Glomerular endothelial cell (primary cell): ENCODE results near the gene USB1. TPM values are rescaled to one million over a fixed set of nuclear protein-coding genes. Genes with fewer than 3 reads are reported as not detected.

Experiments
- DNase-seq: peaks from one replicate; pipeline ENCODE4 v3.0.0-alpha.2; 2011; ENCODE audit warnings: low read depth, low spot score; ENCODE audit errors: extremely low read depth
- total RNA-seq: library from RNA; depleted of rRNA; stranded (reverse); fragments of >200 nt; gene quantifications from 2 replicates; pipeline ENCODE4 v1.2.3, GENCODE V29; 2015

The USB1 gene
- total RNA-seq, 1 donor from 2014 or later = 85.7 TPM

DNA sequence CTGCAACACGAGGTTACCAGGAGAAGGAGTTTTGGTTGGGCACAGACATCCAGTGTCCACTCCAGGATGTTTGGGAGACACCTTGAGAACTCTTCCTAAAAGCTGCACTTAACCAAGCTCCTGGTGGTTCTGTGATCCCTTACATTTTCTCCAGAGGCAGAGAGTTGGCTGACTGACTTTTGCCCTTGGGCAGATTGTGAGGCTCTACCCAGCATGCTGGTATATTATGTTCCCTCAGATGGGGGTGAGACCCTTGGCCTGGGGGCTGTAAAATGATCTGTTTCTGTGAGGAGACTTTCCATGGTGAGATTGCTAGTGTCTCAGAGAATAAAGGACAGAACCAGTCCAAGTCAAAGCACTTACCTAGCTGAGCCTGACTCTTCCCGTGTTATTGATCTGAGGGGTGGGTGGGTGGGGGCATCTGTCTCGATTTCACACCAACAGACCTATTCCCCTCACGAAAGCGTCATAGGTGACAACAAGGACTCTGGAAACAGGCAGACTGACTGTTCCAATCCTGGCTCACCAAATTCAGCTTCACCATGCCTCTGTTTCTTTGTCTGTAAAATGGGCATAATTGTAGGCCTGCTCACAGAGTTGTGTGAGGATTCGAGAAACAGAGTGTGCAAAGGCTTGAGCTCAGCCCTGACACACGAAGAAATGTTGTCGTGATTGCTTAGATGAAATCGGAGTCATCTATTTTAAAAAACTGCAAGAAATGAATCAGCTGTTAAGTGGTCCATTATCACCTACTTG, 12.2 kb downstream of the USB1 start:
- no peak for DNase-seq

DNA sequence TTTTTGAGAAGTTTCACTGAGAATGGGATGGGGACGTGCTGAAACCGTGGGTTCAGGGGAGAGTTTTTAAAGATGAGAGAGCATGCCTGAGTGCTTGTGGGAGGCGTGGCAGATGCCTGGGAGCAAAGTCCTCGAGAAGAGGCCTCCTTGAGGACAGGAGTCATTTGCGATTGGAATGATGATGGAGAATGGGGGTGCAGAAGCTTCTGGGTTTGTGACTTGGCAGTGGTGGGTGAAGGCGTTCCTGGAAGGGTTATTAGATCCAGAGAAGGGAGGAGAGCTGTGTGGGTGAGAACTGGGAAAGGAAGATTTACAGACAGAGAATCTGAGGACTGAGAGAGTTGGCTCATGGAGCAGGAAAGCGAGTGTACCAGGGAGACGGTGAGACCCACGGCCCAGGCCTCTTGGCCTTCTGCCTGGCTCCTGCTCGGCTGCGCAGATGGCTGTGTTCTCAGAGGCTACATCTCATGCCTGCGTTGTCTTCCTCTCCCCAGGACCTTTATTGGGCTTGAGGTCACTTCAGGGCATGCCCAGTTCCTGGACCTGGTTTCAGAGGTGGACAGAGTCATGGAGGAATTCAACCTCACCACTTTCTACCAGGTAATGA, 15.7 kb downstream of the USB1 start:
- DNase-seq = no peak

DNA sequence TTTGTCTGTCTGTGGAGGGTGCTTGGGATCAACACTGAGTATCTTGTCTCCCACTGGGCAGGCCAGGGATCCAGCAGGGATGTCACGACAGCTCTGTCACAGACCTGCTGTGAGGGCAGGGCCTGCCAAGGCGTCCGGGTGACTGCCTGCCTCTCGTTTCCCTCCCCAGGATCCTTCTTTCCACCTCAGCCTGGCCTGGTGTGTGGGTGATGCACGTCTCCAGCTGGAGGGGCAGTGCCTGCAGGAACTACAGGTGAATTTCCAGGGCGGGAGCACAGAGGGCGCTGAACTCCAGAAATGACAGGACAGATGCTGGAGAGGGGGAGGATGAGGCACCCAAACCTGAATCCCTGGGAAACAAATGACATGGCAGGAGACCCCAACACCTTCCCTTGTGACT, 17.6 kb downstream of the USB1 start:
- no peak for DNase-seq

DNA sequence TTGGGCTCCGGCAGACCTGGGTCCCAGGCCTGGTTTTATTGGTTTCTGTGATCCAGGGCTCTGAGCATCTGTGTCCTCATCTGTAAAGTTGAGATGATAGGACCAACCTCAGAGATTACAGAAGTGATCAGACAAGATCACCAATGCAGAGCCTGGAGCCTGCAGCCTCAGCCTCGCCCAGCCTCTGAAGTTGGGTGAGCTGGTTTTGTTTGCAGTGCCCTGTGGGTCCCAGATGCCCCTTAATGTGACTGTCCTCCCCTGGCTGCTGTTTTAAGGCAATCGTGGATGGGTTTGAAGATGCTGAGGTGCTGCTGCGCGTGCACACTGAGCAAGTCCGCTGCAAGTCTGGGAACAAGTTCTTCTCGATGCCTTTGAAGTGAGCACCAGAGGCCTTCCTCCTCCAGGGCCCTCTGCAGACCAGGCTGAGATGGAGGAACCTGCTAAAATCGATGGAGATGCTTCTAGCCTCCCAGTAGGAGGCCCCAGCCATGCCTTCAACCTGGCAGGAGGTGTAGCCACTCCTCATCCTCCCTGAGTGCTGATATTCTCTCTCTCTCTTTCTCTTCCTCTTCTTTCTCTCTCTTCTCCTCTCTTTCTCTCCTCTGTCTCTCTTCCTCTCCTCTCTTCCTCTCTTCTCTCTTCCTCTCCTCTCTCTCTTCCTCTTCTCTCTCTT, 18.8 kb downstream of the USB1 start:
- DNase-seq = no peak

DNA sequence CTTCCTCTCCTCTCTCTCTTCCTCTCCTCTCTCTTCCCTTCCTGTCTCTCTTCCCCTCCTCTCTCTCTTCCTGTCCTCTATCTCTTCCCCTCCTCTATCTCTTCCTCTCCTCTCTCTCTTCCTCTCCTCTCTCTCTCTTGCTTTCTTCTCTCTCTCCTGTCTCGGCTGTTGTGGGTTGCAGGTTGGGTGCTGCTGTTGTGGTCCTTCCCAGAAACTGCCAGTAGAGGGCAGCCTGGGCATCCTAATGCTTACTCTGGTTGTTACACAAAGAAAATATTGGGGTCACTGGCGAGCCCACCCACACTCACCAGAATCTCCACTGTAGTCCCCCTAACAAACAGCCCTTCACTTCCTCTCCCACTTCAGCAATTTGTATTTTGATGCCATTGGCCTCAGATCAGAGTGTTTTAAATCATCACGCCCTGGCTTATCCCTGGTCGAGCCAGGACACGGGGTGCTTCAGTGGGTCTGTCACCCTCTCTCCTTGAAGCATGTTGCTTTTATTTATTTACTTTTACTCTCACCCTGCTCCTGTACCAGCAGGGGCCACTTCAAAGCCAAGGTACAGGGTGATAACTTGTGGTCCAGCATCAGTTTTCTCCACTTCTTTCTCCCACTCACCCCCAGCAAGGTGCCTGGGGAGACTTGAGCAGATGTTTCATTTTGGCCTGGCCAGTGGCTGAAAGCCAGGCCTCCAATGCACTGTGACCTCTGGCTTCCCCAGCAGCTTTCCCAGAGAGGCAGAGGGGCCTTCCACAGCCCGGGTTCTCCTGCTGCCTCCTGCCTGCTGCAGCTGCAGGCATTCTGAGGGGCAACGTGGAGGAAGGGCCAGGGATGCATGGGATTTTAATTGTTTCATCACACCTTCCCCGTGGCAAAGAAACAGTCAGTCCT, 19.7 kb downstream of the USB1 start:
- DNase-seq = no peak

DNA sequence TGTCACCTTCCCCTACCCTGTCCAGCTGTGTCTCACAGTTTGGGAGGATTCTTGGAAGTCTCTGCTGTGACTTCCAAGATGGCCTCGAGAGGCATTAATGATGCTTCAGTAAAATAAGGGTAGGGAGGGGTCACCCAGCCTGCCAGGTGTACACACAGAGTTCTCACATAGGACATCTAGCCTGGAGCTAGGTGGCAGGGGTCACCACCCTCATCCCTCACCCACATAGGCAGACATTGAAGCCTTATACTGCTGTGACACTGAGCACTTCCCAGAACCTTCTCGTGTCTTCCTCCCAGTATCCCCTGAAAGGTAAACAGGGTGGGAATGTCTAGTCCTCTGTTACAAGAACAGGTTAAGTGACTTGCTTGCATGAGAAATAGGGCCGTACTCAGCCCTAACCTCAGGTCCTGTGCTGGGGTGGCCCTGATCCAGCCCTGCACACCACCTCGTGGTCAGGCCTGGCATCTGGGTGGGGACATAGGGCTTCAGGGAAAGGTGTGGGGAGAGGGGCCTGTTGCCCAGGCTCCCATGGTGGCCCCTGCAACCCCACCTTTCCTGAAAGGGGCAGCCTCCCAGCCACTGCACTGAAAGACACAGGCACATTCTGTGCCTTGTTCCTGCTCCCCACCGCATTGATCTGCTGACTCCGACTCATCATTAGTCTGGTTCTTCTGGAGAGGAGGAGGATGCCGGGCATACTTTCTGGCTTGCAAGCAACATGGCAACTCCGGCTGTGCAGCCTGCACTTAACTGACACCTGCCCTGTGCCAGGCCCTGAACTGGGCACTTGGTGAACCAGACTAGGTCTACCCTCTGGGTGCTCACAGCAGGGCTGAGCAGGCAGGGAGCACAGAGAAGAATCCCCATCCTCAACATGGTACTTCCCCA, 20.7 kb downstream of the USB1 start:
- DNase-seq = no peak

DNA sequence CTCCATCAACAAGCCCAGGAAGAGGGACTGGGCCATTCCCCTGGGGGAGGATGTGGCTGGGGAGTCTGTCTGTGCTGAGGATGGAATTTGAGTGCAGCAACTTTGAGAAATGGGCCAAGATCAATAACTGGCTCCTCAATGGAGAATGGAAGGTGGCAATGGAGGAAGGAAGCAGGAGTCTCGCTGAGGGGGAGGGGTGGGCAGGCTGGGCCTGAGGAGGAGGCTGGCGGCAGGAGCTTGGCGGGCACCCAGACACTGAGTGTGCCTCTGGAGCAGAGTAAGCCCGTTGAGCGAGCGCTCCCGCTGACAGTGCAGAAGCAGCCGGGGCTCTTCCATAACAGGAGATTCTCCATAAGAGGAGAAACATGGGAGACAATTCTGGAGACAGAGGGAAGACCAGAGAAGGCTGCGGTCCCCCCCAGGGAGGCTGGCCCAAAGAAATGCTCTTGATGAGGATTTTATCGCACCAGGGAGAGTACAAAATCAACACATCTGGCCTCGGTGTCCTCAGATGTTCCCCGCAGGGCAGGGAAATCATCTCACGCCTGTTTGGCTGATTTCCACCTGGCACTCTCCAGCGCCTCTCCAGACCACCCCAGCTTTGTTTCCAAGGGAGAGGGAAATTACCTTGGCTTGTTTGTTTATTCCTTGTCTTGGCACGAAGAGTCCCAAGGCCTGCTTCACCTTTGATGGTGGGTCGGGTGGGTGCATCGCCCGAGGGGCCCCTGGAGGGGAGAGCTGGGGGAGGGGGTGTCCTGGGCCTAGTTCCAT, 21.6 kb downstream of the USB1 start:
- no peak for DNase-seq

DNA sequence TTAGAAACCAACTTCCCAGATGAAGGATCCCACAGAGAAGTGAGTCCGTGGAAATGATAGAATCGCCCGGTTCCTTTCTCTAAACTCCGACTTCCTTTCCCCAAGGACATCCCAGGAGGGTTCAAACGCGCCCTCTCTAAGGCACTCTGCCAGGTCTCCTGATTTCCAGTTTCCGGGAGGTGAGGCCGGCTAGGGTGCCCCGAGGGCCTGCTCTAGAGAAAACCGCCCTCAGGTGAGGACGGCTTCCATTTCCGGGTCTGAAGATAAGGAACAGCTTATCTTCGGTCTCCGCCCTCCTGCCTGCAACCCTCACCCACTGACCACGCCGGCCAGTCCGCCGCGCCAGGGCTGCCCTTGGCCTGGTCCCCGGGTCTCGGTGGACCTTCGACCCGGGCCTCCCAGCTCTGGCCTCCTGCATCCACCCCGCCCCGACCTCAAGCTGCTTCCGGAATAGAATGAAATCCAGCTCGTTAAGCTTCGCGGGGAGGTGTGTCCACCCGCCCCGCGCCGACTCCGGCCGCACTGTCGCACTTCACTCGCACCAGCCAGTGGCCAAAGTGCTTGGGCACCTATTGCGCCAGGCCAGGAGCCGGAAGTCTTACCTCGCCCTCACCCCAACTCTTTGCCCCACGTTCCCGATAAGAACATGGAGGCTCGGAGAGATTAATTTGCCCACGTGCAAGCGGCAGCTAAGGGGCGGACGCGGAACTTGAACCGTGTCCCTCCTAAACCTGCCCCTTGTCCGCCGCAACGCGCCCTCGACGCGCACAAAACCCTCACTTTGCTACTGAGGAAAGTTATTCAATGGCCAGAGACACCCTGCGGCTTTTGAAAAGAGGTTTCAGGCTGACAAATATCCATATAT, 23.5 kb downstream of the USB1 start:
- no peak for DNase-seq

DNA sequence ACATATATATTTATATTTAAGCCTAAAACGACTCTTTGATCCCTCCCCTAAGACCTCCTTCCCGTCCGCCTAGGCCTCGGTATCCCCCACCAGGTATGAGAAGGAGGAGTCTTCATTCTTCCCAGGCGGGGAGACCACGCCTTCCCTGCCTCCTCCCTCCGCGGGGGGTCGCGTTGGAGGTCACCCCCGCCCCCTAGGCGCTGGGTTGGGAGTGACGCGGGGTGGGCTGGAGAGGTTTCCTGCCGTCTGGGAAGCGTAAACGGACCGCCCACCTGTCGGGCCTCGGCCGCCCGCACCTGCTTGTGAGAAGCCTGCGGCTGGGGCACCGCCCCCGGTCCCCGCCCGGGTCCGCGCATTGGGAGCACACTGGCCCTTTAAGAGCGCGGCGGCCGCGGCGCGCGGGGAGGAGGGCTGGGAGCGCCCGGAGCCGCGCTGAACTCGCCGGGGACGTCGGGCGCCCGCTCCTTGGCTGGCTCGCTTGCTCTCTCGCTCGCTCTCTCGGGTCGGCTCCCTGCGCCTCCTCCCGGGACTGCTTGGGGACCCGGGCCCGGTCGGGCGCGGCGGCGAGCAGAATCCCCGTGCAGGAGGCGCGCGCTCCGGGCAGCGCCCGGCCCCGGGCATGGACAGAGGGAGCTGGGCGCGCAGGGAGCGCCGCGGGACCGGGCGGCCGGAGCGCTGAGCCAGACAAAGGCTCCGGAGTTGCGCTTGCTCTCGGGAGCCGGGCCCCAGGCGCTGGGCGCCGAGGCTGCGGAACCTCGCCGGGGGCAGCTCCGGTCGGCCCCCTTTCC, 24.3 kb downstream of the USB1 start, which contains the start of gene MMP15:
Gene MMP15, plus strand, starts transcription at position 404 of the 788 bp plus-strand sequence. CDS start 597 bp downstream, outside the sequence.
- DNase-seq = no peak

DNA sequence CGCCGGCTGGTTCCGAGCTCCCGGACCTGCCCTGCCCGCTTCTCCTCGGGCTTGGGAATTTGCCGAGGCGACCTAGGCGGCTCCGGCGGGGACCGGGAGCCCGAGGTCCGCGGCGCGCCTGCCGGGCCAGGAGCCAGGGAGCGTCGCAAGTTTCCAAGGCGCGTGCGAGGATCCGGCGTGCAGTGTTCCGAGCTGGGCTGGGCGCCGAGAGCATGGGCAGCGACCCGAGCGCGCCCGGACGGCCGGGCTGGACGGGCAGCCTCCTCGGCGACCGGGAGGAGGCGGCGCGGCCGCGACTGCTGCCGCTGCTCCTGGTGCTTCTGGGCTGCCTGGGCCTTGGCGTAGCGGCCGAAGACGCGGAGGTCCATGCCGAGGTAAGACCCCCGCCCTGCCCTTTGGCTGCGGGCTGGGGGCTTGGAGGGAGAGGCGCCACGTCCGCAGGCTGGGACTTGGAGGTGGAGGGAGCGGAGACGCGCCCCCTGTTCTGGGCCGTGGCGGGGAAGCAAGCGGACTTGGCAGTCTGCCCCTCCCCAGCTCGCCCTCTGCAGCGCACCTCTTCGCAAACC, 25.0 kb downstream of the USB1 start:
- no peak for DNase-seq

DNA sequence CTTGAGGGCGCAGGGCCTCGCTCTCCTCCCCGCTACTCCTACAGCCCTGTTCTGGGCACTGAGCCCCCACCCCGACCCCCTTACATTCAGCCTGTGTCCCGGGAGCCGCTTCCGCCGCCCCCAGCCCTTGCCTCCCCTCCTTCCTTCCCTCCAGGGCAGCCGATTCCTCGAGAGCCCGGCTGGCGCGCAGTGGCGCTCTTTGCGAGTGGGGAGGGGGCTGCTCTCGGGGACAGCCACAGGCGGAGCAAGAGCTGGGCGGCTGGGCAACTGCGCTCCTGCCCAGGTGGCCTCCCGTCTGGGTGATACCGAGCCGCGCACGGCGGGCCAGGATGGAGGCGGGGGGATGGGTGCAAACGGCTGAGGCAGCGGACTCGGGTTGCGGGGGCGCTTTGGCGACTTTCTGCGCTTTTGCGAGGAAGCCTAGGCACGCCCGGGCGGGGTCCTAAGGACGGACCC, 25.5 kb downstream of the USB1 start:
- DNase-seq = no peak

DNA sequence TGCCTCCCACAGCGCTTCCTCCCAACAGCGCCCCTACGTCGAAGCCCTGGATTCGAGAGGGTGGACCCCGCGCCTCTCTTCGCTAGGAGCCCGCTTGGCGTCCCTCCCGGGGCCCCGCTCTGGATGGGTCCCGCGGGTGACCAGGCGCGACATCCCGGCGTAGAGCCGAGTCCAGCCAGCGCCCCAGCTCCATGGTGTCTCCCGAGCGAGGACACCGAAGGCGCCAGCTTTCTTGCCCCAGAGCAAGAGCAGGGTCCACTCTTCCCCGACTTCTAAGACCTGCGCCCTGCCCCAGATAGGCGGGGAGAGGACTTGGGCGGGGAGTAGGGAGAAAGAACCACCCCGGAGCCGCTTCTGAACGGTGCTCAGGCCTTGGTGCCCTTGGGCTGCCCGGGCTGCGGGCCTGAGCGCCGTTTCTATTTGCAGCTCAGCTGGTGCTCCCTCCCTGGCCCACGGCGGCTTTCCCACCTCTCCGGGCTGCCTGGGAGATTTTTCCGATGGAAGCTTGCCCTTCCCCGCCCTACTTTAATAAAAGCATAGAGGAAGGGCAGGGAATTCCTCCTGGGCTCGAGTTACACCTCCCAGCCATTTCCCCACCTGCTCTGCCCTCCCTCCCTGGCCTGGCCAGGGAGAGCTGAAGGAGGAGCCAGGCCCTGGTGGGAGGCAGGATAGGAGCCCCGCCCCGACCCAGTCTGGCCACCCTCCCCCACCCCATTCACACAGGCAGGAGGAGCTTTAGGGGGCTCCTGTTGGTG, 26.1 kb downstream of the USB1 start:
- DNase-seq = no peak

DNA sequence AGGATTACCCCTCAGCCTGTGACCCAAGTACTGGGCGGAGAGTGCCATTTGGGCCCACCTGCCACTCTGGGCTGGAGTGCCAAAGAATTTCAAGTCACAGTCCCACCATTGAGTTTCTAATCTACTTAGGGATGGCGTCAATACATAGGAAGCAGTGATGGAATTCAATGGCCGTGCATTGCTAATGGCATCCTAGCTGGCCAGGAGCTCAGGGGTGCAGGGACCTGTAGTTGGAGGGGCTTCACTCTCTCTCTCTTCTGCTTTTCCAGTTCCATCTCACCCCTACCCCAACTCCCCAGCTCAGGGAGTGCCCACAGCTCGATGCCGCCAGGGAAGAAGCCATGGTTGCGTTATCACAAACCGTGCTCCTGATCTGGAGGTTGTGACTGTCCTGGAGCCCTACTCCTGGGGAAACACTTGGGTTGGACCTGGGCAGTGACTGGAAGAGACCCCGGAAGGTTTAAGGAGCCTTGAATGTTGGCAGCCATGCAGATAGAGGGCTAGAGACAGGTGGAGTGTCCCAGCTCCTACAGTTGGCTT, 26.8 kb downstream of the USB1 start:
- no peak for DNase-seq

DNA sequence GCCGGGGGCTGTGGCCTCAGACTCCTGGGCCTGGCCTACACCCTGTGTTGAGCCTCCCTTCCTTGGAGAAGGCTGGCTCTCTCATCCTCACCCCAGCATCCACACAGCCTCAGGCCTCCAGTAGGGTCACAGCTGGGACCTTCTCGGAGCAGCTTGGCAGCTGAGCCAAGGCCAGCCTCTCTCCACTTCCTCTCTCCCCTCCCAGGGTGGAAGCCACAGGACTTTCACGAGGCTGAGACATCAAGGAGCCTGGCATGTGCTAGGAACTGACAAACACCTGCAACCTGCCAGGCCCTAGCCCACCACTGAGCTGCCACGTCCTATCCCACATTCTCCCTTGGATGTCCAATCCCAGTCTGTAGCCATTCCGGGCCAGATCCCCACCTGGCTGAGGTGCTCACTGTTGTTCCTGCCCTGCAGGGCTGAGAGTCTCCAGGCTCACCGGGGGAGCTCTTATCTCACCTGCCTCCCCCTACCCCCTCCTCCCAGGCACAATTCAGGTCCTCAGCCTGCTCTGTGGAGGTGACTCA, 27.4 kb downstream of the USB1 start:
- DNase-seq = no peak

DNA sequence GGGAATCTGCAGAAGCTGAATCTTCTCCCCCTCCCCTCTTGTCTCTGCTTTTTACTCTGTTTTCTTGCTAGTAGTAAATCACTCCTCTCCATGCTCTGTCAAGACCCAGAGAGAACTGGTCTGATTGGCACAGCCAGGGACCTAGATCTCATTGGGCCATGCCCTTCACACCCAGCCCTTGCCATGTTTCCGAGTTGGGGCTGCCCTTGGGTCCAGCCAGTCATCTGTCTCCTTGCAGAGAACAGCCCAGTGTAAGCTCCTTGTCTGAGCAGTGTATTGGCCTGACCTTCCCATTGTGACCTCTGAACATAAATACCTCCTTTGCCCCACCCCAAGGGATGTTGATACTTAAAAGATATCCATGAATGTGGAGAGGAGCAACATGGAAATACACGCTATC, 28.2 kb downstream of the USB1 start:
- DNase-seq = no peak
